Activated naive CD8-positive, alpha-beta T cell treated with anti-CD3 and anti-CD28 coated beads, Interleukin-2, amount 50 U/mL, for 24 hours (primary cell): Measurements from ENCODE around the gene DNAJC15.
A peak's percentile ranks its signal among the peaks of the same experiment; 100 is the strongest.

Source experiments
- ATAC-seq: fragments of 150-1000 bp; cut with Tn5 transposase; one replicate; pipeline ENCODE4 v1.10.0; 2021
- DNase-seq: peaks from one replicate; pipeline ENCODE4 v3.0.0; 2021
- H3K27ac Mint-ChIP-seq: one replicate; pipeline ENCODE4 v1.8.0; 2021; ENCODE audit warnings: mild to moderate bottlenecking, mixed read lengths
- H3K27me3 Mint-ChIP-seq: one replicate; pipeline ENCODE4 v1.8.0; 2021; ENCODE audit warnings: mixed read lengths
- H3K36me3 Mint-ChIP-seq: one replicate; pipeline ENCODE4 v1.8.0; 2021; ENCODE audit warnings: low read depth, mixed read lengths
- H3K4me1 Mint-ChIP-seq: one replicate; pipeline ENCODE4 v1.8.0; 2021; ENCODE audit warnings: mixed read lengths
- H3K4me3 Mint-ChIP-seq: one replicate; pipeline ENCODE4 v1.8.0; 2021; ENCODE audit warnings: mild to moderate bottlenecking, moderate library complexity, mixed read lengths
- H3K9me3 Mint-ChIP-seq: one replicate; pipeline ENCODE4 v1.8.0; 2021; ENCODE audit warnings: mixed read lengths

Gene DNAJC15

DNA sequence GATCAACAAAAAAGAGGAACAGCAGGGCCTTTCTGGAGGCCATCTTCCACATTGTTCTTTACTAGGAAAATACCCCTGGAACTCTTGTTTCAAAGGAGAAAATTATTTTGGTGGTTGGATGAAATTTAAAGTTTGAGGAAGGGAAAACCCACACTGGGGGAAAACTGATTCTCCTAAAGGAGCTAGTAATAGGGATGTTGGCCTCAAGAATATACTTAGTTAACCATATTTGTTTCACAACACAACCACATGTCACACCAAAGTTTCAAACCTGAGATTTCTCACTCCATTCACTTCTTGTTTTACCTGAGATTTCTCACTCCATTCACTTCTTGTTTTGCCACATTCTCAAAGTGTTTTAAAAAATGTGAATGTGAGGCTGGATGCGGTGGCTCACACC is 28.5 kb upstream of the DNAJC15 start:
- no peaks in the 10 kb centered on the region for H3K9me3 Mint-ChIP-seq
- no peaks in the 10 kb centered on the region for H3K27me3 Mint-ChIP-seq
- ATAC-seq = no peak
- H3K4me3 Mint-ChIP-seq = no peak overlapping the region
- DNase-seq = no peak
- peaks cover 65% of the 10 kb centered on the region for H3K4me1 Mint-ChIP-seq
- H3K27ac Mint-ChIP-seq = no peak overlapping the region
- no peaks in the 10 kb centered on the region for H3K36me3 Mint-ChIP-seq

DNA sequence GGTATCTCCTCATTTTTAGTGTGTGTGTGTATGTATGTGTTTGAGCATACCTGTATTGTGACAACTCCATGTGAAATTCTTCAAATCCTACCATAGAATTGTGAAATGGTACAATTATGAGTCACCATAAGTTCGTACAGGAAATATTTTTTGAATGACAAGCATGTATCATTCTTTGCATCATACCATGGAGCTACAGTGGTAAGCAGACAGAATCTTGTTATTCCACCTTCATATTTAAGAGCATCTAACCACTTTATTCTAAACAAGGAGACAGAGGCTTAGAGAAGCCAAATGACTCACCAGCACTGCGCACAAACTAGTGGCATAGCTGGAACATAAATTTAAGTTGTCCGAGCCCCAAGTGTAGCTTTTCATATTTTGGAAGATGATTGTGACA is 26.8 kb upstream of the DNAJC15 start:
- Mint-ChIP-seq H3K4me1 (peaks cover 48% of the 10 kb centered on the region), H3K27ac (peak overlapping the region; percentile 50)

DNA sequence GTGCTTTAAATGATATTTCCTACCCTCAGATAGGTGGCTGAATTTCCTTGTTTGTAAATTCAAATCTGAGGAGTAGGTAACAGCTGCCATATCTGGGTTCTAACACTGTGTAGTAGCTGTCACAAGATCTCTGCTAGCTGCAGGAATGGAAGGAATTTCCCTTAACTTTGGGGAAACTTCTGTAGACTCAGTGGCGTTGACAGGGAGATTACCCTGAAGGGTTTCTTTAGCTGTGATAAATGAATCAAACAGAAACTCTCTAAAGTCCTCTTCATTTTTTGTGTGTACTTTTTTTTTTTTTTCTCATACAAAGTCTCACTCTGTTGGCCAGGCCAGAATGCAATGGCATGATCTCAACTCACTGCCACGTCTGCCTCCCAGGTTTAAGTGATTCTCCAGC is 26.0 kb upstream of the DNAJC15 start:
- no peak for DNase-seq
- Mint-ChIP-seq H3K27ac (no peak overlapping the region), H3K36me3 (no peaks in the 10 kb centered on the region), H3K9me3 (peaks cover 6% of the 10 kb centered on the region), H3K27me3 (no peaks in the 10 kb centered on the region), H3K4me3 (no peak overlapping the region), H3K4me1 (peaks cover 41% of the 10 kb centered on the region)
- ATAC-seq = peak; percentile 79

More for the DNA sequence above, 26.8 kb upstream of the DNAJC15 start:
- H3K9me3 Mint-ChIP-seq = no peaks in the 10 kb centered on the region
- H3K36me3 Mint-ChIP-seq = no peaks in the 10 kb centered on the region
- DNase-seq (no peak), ATAC-seq (peak; percentile 14)
- no peaks in the 10 kb centered on the region for H3K27me3 Mint-ChIP-seq
- no peak overlapping the region for H3K4me3 Mint-ChIP-seq

DNA sequence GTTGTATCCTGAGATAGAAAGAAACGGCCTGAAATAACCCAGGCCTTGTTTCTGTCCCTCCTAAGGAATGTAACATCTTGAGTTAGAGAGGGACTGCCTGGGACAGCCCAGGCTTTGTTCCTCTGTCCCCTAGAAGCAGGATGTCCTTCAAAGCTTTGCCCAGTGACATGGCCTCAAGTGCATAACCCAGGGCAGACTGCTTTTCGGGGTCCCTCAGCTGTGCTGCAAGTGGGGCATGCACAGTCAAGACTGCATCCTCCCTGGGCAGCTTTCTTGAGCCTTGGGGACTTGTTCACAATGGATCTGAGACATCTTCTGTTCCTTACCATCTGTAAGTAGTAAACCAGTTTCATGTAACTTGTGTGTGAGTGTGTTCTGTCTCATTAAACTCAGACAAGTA is 23.9 kb upstream of the DNAJC15 start:
- no peak for ATAC-seq
- H3K27me3 Mint-ChIP-seq = no peaks in the 10 kb centered on the region
- H3K27ac Mint-ChIP-seq = no peak overlapping the region

DNA sequence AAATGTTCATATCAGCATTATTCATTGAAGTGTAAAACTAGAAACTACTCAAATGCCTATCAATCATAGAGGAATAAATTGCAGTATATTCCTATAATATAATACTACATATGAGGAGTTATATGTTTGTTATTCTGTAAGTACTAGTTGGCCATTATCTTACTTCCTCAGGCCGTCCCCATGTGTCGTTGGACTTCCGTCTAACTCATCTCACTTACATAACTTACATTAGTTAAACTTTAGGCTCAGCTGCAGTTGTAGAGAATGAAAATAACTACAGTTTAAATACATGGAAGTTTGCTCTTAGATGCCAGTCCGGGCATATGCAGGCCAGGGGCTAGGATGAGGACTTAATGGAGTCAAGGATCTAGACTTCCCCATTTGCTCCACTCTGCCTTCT is 22.7 kb upstream of the DNAJC15 start:
- Mint-ChIP-seq H3K27me3 (no peaks in the 10 kb centered on the region), H3K36me3 (no peaks in the 10 kb centered on the region), H3K9me3 (peaks cover 13% of the 10 kb centered on the region), H3K4me3 (no peak overlapping the region), H3K4me1 (peaks cover 24% of the 10 kb centered on the region), H3K27ac (no peak overlapping the region)
- ATAC-seq (no peak), DNase-seq (no peak)

More for the DNA sequence above, 23.9 kb upstream of the DNAJC15 start:
- Mint-ChIP-seq H3K4me1 (peaks cover 28% of the 10 kb centered on the region), H3K4me3 (no peak overlapping the region), H3K36me3 (no peaks in the 10 kb centered on the region), H3K9me3 (peaks cover 13% of the 10 kb centered on the region)
- DNase-seq = no peak

DNA sequence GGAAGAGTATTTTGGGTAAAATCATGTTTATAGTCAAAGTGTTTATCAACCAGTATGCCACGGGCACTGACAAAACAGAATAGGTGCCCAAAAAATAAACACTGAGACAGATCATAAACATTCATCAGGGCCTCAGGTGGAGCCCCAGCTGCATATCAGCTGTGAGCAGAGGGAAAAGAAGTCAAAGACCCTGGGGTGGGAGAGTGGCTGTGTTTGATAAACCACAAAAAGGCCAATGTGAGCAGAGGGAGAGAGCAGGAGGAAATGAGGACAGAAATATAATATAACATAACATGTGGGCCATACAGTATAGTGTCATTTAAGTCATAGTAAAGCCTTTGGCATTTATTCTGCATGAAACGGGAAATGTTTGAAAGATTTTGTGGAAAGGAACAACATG is 21.4 kb upstream of the DNAJC15 start:
- ATAC-seq (no peak), DNase-seq (no peak)
- no peak overlapping the region for H3K4me3 Mint-ChIP-seq
- H3K36me3 Mint-ChIP-seq = no peaks in the 10 kb centered on the region
- H3K27ac Mint-ChIP-seq = no peak overlapping the region
- peaks cover 11% of the 10 kb centered on the region for H3K4me1 Mint-ChIP-seq
- H3K9me3 Mint-ChIP-seq = peaks cover 13% of the 10 kb centered on the region
- H3K27me3 Mint-ChIP-seq = no peaks in the 10 kb centered on the region

DNA sequence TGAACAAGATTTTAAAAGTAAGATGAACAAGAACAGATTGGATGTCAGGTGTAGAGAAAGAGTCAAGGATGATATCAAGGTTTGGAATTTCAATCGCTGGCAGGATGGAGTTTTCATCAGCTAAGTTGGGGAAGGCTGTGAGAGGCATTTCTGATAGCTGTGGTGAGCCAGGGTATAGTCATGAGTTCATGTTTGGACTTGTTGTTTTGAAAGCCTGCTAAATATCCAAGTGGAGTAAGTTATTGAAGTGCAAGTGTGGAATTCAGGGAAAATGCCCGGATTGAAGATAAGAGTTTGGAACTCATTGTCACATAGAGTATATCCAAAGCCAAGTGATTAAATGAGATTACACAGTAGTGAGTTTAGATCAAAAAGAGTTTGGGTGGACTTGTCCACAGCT is 20.4 kb upstream of the DNAJC15 start:
- H3K4me3 Mint-ChIP-seq = no peak overlapping the region
- no peak overlapping the region for H3K27ac Mint-ChIP-seq
- DNase-seq (no peak), ATAC-seq (no peak)
- peaks cover 1% of the 10 kb centered on the region for H3K4me1 Mint-ChIP-seq
- no peaks in the 10 kb centered on the region for H3K36me3 Mint-ChIP-seq
- H3K9me3 Mint-ChIP-seq = peaks cover 13% of the 10 kb centered on the region
- H3K27me3 Mint-ChIP-seq = no peaks in the 10 kb centered on the region

DNA sequence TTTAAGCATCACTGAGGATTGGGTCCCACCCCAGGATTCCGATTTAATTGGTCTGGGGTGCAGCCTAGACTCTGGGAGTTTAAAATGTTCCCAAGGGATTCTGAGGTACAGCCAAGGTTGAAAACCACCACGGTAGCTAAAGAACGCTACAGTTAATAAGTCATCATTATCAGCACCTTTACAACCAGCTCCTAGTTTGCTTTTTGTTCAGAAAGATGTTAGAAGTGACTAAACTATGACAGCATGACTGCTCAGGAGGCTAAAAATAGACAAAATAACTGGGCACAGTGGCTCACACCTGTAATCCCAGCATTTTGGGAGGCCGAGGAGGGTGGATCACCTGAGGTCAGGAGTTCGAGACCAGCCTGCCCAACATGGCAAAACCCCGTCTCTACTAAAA is 19.7 kb upstream of the DNAJC15 start:
- H3K27ac Mint-ChIP-seq = no peak overlapping the region
- H3K9me3 Mint-ChIP-seq = peaks cover 13% of the 10 kb centered on the region
- no peak overlapping the region for H3K4me3 Mint-ChIP-seq
- H3K4me1 Mint-ChIP-seq = no peaks in the 10 kb centered on the region
- DNase-seq = no peak
- no peak for ATAC-seq
- H3K27me3 Mint-ChIP-seq = peaks cover 3% of the 10 kb centered on the region
- H3K36me3 Mint-ChIP-seq = no peaks in the 10 kb centered on the region

DNA sequence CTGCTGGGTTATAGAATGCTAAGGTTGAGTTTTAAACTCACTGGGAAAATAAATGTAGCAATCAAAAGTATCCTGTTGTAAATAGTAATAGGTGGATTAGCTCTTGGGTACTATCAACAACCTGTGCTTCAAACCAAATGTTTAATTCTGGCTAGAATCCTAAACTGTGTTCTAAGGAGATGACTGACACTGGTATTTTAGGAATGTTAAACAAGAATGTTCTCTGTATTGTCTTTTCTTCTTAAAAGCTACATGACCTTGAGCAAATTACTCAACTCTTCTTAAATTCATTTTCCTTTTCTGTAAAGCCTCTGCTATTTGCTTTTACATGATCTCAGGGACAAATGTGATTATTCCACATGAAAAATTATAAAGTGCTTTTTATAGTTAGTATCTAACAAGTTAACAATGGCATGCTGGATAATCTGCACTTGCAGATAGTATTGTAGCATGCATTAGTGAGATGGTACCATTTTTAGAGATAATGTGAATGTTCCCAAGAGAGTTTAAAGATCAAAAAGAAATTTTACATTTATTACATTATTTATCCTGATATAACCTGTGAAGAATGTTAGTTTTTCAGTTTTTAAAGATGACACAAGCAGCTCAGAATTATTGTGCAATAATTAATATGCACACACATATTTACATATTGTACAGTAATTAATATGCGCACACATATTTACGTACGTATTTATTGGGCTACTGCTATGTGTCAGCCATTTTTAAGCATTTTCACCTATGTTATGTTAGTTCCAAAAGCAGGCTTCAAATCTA is 17.7 kb upstream of the DNAJC15 start:
- H3K9me3 Mint-ChIP-seq = peaks cover 13% of the 10 kb centered on the region
- no peak for ATAC-seq

DNA sequence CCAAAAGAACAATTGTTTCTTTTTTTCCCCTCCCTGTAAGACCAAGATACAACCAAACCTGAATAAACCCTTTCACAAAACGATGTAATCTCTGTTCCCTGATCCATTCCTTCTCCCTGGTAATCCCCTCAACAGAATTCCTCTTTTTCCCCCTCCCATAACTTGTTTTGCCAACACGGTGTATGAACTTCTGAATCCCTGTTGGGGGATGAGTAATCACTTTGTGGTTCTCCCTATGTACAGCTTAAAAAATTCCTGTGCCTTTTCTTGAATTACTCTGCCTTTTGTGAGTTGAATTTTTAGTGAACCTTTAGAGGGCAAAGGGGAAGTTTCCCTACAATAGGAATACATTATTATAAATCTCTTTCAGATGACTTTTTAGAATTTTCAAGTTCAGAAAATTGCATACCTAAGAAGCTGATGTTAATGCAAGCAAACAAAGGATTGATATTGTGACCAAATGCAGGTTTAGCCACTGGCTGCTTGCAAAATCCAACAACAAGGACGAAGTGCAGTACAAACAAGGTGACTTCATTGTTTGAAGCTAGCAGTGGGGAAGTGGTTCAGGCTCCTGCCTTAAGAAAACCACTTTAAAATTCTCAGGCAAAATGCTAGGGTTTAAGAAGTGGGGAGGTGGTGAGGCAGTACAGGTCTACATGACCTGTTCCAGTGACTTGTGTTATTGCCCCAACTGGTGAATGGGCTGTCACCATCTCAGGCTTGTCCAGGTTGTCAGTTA is 16.3 kb upstream of the DNAJC15 start:
- Mint-ChIP-seq H3K9me3 (peaks cover 10% of the 10 kb centered on the region), H3K4me3 (no peak overlapping the region), H3K4me1 (no peaks in the 10 kb centered on the region), H3K27ac (no peak overlapping the region), H3K36me3 (no peaks in the 10 kb centered on the region), H3K27me3 (peaks cover 3% of the 10 kb centered on the region)
- no peak for ATAC-seq
- no peak for DNase-seq

More for the DNA sequence above, 17.7 kb upstream of the DNAJC15 start:
- Mint-ChIP-seq H3K4me3 (no peak overlapping the region), H3K27ac (no peak overlapping the region), H3K4me1 (no peaks in the 10 kb centered on the region), H3K36me3 (no peaks in the 10 kb centered on the region), H3K27me3 (peaks cover 3% of the 10 kb centered on the region)
- no peak for DNase-seq

DNA sequence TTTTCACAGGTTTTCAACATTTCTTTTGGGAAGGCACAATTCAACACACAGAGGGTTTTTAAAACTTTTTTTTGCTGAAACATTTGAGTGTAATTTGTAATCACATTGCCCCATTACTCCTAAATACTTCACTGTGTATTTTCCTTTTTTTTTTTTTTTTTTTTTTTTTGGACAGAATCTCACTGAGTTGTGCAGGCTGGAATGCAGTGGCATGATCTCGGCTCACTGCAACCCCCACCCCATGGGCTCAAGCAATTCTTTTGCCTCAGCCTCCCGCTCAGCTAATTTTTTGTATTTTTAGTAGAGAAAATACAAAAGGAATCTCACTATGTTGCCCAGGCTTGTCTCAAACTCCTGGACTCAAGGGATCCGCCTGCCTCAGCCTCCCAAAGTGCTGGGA is 14.8 kb upstream of the DNAJC15 start:
- no peak overlapping the region for H3K27ac Mint-ChIP-seq
- H3K4me1 Mint-ChIP-seq = no peaks in the 10 kb centered on the region
- no peaks in the 10 kb centered on the region for H3K9me3 Mint-ChIP-seq
- H3K36me3 Mint-ChIP-seq = no peaks in the 10 kb centered on the region
- no peak overlapping the region for H3K4me3 Mint-ChIP-seq
- peaks cover 3% of the 10 kb centered on the region for H3K27me3 Mint-ChIP-seq
- no peak for ATAC-seq
- no peak for DNase-seq

DNA sequence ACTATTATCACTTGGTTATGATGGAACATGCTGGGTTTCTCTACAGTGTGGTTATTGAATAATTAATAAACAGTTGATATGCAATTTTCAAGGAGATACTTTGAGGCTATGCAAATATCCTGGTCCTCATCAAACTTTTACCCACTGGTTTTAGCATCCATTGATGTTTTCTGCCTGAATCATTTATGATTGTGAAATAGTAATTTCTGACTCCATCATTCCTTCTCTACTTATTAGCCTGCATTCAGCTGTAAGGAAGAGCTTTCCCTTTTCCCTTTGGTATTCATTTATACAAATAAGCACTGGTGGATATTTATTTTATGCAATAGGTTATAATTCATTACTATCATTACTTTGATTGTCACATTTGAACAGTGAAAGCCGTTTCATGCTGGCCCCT is 13.9 kb upstream of the DNAJC15 start:
- no peak for DNase-seq
- H3K36me3 Mint-ChIP-seq = no peaks in the 10 kb centered on the region
- no peak overlapping the region for H3K27ac Mint-ChIP-seq
- peaks cover 3% of the 10 kb centered on the region for H3K27me3 Mint-ChIP-seq
- no peaks in the 10 kb centered on the region for H3K4me1 Mint-ChIP-seq
- no peak for ATAC-seq
- no peak overlapping the region for H3K4me3 Mint-ChIP-seq
- no peaks in the 10 kb centered on the region for H3K9me3 Mint-ChIP-seq

DNA sequence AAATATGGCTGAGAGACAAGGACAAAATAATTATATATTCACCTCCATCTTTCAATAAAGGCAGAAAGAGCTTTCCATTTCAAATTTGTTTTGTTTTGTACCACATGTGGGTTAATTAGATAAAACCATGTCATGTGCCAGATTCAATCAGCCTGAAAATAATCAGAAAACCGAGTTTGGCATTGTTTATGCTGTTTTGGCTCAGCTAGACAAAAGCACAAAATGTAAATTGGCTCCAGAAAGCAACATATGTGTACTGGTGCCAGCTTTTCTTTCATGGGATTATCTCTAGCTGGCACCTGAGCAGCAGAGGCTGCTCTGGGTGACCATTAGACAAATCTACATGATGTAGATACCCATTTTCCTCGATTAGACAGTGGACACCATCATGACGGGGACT is 9.2 kb upstream of the DNAJC15 start:
- Mint-ChIP-seq H3K9me3 (no peaks in the 10 kb centered on the region), H3K27me3 (no peaks in the 10 kb centered on the region), H3K36me3 (no peaks in the 10 kb centered on the region), H3K4me3 (no peak overlapping the region), H3K4me1 (no peaks in the 10 kb centered on the region), H3K27ac (no peak overlapping the region)
- DNase-seq = no peak
- no peak for ATAC-seq

DNA sequence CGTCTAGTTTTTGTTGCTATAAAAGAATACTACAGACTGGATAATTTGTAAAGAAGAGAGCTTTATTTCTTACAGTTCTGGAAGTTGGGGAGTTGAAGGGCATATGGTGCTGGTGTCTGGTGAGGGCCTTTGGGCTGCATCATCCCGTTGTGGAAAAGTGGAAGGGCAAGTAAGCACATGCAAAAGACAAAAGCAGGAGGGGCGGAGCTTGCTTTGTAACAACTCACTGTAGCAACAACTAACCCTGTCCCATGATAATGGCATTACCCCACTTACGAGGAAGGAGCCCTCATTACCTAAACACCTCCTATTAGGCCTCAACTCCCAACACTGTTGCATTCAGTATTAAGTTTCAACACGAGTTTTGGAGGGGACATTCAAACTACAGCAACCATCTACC is 7.2 kb upstream of the DNAJC15 start:
- Mint-ChIP-seq H3K9me3 (no peaks in the 10 kb centered on the region), H3K27ac (no peak overlapping the region), H3K4me3 (no peak overlapping the region), H3K4me1 (no peaks in the 10 kb centered on the region), H3K27me3 (no peaks in the 10 kb centered on the region), H3K36me3 (no peaks in the 10 kb centered on the region)
- ATAC-seq (no peak), DNase-seq (no peak)

DNA sequence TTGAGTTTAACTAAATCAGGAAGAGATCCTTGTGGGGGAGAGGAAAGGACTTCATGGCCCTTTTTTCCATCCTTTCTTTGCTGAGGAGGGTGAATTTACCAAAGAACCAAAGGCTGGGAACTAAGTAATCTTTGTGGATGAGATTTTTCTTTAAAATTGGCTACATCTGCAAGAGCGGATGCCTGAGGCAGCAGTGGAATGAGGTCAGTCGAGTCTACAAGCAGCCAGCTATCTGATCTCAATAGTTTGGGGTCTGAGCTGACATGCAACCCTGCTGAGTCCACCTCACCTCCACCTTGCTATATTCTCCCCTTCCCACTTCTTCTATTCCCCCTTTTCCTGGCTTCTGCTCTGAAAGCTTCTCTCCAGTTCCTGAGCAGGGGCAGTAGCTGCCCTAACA is 3.6 kb upstream of the DNAJC15 start:
- no peak for ATAC-seq

More for the DNA sequence above, 3.6 kb upstream of the DNAJC15 start:
- no peak overlapping the region for H3K27ac Mint-ChIP-seq
- no peak for DNase-seq
- peaks cover 10% of the 10 kb centered on the region for H3K4me1 Mint-ChIP-seq
- H3K36me3 Mint-ChIP-seq = no peaks in the 10 kb centered on the region
- H3K27me3 Mint-ChIP-seq = no peaks in the 10 kb centered on the region
- no peak overlapping the region for H3K4me3 Mint-ChIP-seq
- no peaks in the 10 kb centered on the region for H3K9me3 Mint-ChIP-seq
